ENCODE results near the gene EMP3. TPM values are rescaled to one million over a fixed set of nuclear protein-coding genes. Genes with fewer than 3 reads are reported as not detected.

EMP3 gene
- 1.2 and 10.7 TPM in 2 replicates for total RNA-seq (ENCODE audit: low replicate concordance)

GRCh38 chr19:48325265-48325910, at the start of gene EMP3:
Gene EMP3, plus strand, starts transcription at chr19:48325552. Its CDS starts 1,293 bp downstream, at chr19:48326845.
- Histone ChIP-seq H3K36me3 (no peaks in the 10 kb centered on the region), H3K27ac (no peak within 1 kb of the TSS), H3K4me1 (no peaks in the 10 kb centered on the region), H3K9ac (no peak within 1 kb of the TSS), H3K4me2 (peak within 1 kb of the TSS; percentile 87), H4K20me1 (ENCODE audit: low read depth) (no peaks in the 10 kb centered on the region), H3K79me2 (ENCODE audit: low read depth) (no peaks in the 10 kb centered on the region), H2AFZ (replicated peaks) (peak within 1 kb of the TSS; percentile 44), H3K27me3 (peaks cover 8% of the 10 kb centered on the region), H3F3A (ENCODE audit: low read depth) (peaks cover 18% of the 10 kb centered on the region), H3K4me3 (peak within 1 kb of the TSS; percentile 50), H3K9me3 (ENCODE audit: low read depth) (no peaks in the 10 kb centered on the region)
- H3K36me3 Mint-ChIP-seq, result peaks cover 9% of the 10 kb centered on the region
- H3K9me3 Mint-ChIP-seq, result peaks cover 11% of the 10 kb centered on the region
- H3K27me3 Mint-ChIP-seq (ENCODE audit: insufficient read depth, low read depth), result peaks cover 6% of the 10 kb centered on the region
- peak within 1 kb of the TSS; percentile 86 for H3K4me3 Mint-ChIP-seq
- peak; percentile 86 for DNase-seq (ENCODE audit: low spot score)
- H3K27ac Mint-ChIP-seq, result peak within 1 kb of the TSS; percentile 32
- TF ChIP-seq CTCF (IDR thresholded peaks at IDR 0.05), result no peak
- no peak for TF ChIP-seq EZH2 (IDR thresholded peaks at IDR 0.05)
- TF ChIP-seq EZH2phosphoT487 (IDR thresholded peaks at IDR 0.05), result no peak
- peaks cover 59% of the 10 kb centered on the region for H3K4me1 Mint-ChIP-seq

GRCh38 chr19:48279747-48280146, 45.6 kb upstream of the EMP3 start:
- H2AFZ ChIP-seq (replicated peaks), result no peak overlapping the region
- H3K4me2 ChIP-seq, result no peak overlapping the region
- no peaks in the 10 kb centered on the region for H3F3A ChIP-seq (ENCODE audit: low read depth)
- no peak for DNase-seq (ENCODE audit: low spot score)
- H4K20me1 ChIP-seq (ENCODE audit: low read depth), result no peaks in the 10 kb centered on the region
- Mint-ChIP-seq H3K27me3 (ENCODE audit: insufficient read depth, low read depth) (no peaks in the 10 kb centered on the region), H3K36me3 (peaks cover 40% of the 10 kb centered on the region), H3K4me3 (no peak overlapping the region), H3K27ac (no peak overlapping the region), H3K4me1 (peaks cover 7% of the 10 kb centered on the region), H3K9me3 (peaks cover 3% of the 10 kb centered on the region)
- no peaks in the 10 kb centered on the region for H3K27me3 ChIP-seq
- no peaks in the 10 kb centered on the region for H3K79me2 ChIP-seq (ENCODE audit: low read depth)
- H3K9ac ChIP-seq, result no peak overlapping the region
- no peak overlapping the region for H3K4me3 ChIP-seq
- TF ChIP-seq EZH2phosphoT487 (IDR thresholded peaks at IDR 0.05) (no peak), CTCF (IDR thresholded peaks at IDR 0.05) (no peak)
- no peak overlapping the region for H3K27ac ChIP-seq
- no peaks in the 10 kb centered on the region for H3K4me1 ChIP-seq
- no peaks in the 10 kb centered on the region for H3K36me3 ChIP-seq
- H3K9me3 ChIP-seq (ENCODE audit: low read depth), result no peaks in the 10 kb centered on the region

- H3K36me3 ChIP-seq, result peaks cover 8% of the 10 kb centered on the region
- H3K27ac ChIP-seq, result no peak overlapping the region
- TF ChIP-seq EZH2phosphoT487 (IDR thresholded peaks at IDR 0.05), result no peak
- no peak for TF ChIP-seq CTCF (IDR thresholded peaks at IDR 0.05)
- TF ChIP-seq EZH2 (IDR thresholded peaks at IDR 0.05), result no peak
Observed at GRCh38 chr19:48283908-48284307, 41.4 kb upstream of the EMP3 start.

More at GRCh38 chr19:48283908-48284307, 41.4 kb upstream of the EMP3 start:
- Mint-ChIP-seq H3K27me3 (ENCODE audit: insufficient read depth, low read depth) (no peaks in the 10 kb centered on the region), H3K36me3 (peaks cover 54% of the 10 kb centered on the region), H3K4me1 (peaks cover 2% of the 10 kb centered on the region), H3K9me3 (peaks cover 11% of the 10 kb centered on the region), H3K27ac (peak overlapping the region; percentile 46), H3K4me3 (no peak overlapping the region)
- H3F3A ChIP-seq (ENCODE audit: low read depth), result no peaks in the 10 kb centered on the region
- no peaks in the 10 kb centered on the region for H3K27me3 ChIP-seq
- no peaks in the 10 kb centered on the region for H3K79me2 ChIP-seq (ENCODE audit: low read depth)
- H2AFZ ChIP-seq (replicated peaks), result no peak overlapping the region
- no peak for DNase-seq (ENCODE audit: low spot score)
- H3K4me2 ChIP-seq, result no peak overlapping the region
- no peaks in the 10 kb centered on the region for H3K4me1 ChIP-seq
- H3K4me3 ChIP-seq, result no peak overlapping the region
- H3K9me3 ChIP-seq (ENCODE audit: low read depth), result no peaks in the 10 kb centered on the region
- no peak overlapping the region for H3K9ac ChIP-seq
- no peaks in the 10 kb centered on the region for H4K20me1 ChIP-seq (ENCODE audit: low read depth)
